Omental fat pad (tissue), 4 donors: ENCODE measurements around the gene CRHR1. TPM values are rescaled to one million over a fixed set of nuclear protein-coding genes. Genes with fewer than 3 reads are reported as not detected.

Experiments used
- ATAC-seq: fragments of 150-250 bp; one replicate; pipeline ENCODE4 v1.9.1; 2016; ENCODE audit warnings: mild to moderate bottlenecking, moderate library complexity; ENCODE audit not compliant: low FRiP score
- DNase-seq: peaks from one replicate; pipeline ENCODE4 v3.0.0-alpha.2; 2019; ENCODE audit warnings: low spot score
- total RNA-seq, 4 donors: library from RNA; depleted of rRNA; stranded (reverse); fragments of >200 nt; gene quantifications; one replicate each; pipeline ENCODE4 v1.1.0, GENCODE V29; 2016
- TF ChIP-seq, protein P1 (sequence below), 3 donors: fragments of 450-650 bp; IDR thresholded peaks; one replicate each; pipeline ENCODE4 v1.5.1; 2016 to 2017; ENCODE audit warnings: antibody characterized with exemption in 3 of 3, mild to moderate bottlenecking in 3 of 3, moderate library complexity in 2 of 3

CRHR1 gene
- total RNA-seq, 4 donors from 2014 or later = not detected

DNA sequence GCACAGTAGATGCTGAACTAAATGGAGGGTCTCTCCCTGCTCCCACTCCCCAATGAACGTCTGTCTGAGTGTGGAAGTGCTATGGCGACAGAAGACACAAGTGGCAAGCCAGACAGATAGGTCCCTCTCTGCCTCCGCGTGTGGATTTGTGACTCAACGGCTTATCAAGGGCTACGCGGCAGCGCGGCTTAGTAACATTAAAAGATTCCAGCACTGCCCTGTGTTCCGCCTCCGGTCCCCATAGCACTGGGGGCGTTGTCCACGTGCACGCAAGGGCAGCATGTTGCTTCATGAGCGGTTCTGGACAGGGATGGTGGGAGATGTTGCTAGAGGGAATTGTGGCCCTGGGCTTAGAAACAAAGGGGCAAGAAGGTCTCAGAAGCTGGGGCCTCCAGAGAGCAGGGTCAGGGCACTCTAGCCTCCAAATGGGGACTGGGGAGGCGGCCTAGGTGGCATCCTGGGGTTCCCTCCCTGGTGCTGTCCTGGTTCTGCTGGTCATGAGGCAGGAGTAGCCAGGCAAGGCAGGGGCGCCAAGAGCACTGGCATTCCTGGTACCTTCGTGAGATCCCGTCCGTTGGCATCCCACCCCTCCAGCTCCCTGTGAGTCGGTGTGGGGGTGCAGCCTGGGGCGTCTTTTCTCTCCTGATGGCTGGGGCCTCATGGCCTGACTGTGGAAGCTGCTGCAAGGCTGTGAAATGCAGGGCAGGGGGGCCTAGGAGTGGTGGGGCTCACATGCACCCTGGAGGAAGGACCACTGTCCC lies 9.1 kb downstream of the CRHR1 start:
- no peak for DNase-seq
- no peak for ATAC-seq
- TF ChIP-seq, protein P1, sequence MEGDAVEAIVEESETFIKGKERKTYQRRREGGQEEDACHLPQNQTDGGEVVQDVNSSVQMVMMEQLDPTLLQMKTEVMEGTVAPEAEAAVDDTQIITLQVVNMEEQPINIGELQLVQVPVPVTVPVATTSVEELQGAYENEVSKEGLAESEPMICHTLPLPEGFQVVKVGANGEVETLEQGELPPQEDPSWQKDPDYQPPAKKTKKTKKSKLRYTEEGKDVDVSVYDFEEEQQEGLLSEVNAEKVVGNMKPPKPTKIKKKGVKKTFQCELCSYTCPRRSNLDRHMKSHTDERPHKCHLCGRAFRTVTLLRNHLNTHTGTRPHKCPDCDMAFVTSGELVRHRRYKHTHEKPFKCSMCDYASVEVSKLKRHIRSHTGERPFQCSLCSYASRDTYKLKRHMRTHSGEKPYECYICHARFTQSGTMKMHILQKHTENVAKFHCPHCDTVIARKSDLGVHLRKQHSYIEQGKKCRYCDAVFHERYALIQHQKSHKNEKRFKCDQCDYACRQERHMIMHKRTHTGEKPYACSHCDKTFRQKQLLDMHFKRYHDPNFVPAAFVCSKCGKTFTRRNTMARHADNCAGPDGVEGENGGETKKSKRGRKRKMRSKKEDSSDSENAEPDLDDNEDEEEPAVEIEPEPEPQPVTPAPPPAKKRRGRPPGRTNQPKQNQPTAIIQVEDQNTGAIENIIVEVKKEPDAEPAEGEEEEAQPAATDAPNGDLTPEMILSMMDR (IDR thresholded peaks at IDR 0.05) = no peak

DNA sequence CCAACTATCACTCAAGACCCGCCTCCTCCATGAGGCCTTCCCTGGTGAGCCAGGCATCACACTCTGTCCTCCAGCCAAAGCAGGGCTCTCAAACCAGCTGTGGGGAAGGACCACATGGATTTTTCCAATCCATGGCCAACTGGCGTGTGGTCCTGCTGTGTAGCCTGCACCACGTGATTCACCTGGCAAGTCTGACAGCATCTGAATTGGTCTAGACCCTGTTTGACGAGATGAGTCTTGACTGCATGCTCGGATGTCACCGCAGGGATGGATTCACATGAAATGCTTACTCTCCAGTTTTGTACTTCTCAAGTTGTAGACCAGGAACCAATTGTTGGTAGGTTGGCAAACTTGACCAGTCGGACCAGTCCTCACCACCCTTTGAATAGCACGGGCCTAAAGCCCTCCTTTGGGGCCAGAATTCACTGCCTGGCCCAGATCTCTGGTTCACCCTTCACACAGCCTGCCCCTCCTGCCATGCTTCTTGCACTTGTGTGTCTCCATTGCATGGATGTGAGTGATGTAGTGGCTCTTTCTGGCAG lies 9.9 kb downstream of the CRHR1 start:
- TF ChIP-seq, protein P1 (IDR thresholded peaks at IDR 0.05) = no peak
- DNase-seq (no peak), ATAC-seq (no peak)

DNA sequence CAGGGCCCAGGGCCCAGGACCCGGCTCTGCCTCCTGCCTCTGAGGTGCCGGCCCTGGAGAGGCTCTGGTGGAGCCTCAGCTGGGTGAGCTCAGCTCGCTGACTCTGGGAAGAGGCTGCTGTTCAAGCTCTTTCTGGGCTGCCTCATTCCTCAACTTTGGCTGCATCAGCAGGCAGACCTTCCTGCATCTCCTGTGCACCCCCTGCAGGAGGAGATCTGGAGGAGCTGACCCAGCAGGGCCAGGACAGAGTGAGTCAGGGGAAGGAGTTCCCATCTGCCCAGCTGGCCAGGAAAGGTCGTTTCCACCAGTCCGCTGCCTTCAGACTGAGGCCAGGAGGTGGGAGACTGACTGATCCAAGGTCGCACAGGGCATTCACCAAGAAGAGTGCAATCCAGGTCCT lies 10.7 kb downstream of the CRHR1 start:
- no peak for DNase-seq
- no peak for ATAC-seq
- TF ChIP-seq, protein P1 (IDR thresholded peaks at IDR 0.05) = no peak

DNA sequence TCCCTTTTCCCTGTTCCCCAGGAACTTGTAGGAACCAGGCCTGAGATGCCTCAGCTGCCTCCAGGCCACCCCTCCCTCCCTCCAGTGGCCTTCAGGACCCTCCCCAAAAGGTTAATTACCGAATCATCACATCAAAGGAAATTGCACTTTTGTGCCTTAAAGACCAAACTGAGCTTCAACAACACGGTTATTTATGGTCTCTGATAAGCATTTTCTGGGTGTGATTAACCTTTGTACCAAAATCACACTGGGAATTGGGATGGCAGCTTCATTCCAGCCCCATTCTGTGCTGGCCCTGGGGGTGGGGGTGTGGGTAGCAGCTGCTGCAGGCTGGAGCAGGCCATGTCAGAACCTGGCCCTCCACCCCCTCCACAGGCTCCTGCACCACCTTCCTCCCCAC lies 16.7 kb downstream of the CRHR1 start:
- no peak for DNase-seq
- no peak for ATAC-seq
- TF ChIP-seq, protein P1 (IDR thresholded peaks at IDR 0.05) = no peak

DNA sequence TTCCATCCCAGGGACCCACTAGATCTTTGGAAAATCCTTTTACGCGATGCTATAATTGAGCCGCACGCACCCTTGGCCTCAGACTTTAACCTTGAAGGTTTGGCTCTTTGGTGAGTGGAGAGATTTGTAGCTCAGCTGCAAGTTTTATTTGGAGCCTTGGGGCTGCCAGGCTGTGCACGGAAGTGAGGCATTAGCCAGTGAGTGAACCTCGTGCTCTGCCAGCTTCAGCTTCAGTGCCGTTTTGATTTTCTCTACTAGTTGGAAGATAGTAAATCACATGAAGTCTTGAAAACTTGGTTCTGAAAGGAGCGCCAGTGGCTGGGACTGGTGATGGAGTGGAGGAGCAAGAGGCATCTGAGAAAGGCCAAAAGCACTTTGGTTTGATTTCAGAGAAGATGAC lies 17.3 kb downstream of the CRHR1 start:
- DNase-seq (no peak), ATAC-seq (no peak)
- TF ChIP-seq, protein P1 (IDR thresholded peaks at IDR 0.05) = no peak

DNA sequence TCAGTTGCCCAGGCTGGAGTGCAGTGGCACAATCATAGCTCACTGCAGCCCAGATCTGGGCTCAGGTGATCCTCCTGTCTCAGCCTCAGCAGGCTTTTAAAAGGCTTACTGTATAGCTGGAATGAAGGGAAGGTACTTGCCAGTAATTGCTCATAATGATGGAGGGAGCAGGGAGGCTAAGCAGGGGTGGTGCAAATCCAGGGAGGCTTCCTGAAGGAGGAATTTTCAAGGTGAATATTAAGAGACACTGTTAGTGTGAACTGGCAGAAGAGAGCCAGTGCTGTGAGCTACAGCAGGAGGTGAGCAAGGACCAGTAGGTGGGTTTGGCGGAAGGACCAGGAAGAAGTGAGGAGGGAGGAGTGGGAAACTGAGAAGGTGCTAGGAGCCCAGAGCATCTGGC lies 24.7 kb downstream of the CRHR1 start:
- TF ChIP-seq, protein P1 (IDR thresholded peaks at IDR 0.05) = no peak
- no peak for ATAC-seq
- DNase-seq = no peak

DNA sequence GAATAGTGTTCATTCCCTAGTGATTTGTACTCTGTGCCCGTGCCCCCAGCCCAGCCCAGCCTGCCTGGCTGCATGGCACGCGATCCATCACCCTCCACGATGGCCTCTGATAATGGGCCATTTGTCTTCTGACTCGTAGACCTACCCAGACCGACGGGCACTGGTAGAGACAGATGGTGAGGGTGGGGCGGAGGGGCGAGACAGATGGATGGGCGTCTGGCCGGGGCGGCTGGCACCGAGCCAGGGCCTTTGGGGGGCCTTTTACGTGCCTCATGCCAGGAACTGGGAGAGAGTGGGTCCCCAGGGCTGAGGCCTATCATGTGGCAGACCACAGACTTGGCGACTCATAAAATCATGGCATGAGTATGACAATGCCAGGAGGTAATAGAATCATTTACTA lies 25.4 kb downstream of the CRHR1 start:
- ATAC-seq (no peak), DNase-seq (no peak)
- TF ChIP-seq, protein P1 (IDR thresholded peaks at IDR 0.05) = no peak
